ENCODE results near the gene KDSR. TPM values are rescaled to one million over a fixed set of nuclear protein-coding genes. Genes with fewer than 3 reads are reported as not detected.

The KDSR gene
- total RNA-seq, 1 donor from 2014 or later: 31.1 TPM

DNA sequence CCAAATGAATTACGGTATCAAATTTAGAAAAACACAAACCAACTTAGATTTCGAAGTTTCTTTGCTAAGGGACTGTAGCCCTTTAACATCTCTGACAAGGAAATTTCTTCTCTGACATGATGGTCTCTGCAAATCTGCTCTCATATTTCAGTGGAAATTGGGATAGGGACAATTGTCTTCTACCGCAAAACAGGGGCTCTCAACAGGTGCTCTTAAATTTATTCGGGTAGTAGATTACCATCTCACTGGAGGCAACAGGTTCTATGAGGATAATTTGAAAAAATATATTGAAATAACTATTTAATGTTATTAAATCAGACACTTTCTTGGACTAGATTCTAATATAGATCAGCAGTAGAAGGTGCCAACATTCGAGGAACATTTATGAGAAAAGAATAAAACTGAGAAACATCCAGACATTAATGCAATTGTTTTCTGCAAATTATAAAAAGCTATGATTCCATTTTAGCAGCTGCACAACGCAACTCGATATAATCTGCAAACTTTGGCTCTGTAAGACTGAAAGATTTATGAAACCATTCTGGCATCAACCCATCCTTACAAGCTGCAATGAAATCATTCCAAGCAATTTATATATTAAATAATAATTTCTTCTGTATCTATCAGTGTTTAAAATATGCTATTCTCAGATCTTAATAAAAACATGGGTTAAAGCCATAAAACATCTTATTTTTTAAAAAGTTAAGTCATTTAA, 37.4 kb downstream of the KDSR start:
- no peaks in the 10 kb centered on the region for H3K27me3 Mint-ChIP-seq (ENCODE audit: unreplicated experiment)
- no peaks in the 10 kb centered on the region for H3K9me3 Mint-ChIP-seq (ENCODE audit: unreplicated experiment)
- H3K4me1 Mint-ChIP-seq (ENCODE audit: low read depth, unreplicated experiment): no peaks in the 10 kb centered on the region
- H3K4me3 Mint-ChIP-seq (ENCODE audit: unreplicated experiment): no peak overlapping the region
- no peak overlapping the region for H3K27ac Mint-ChIP-seq (ENCODE audit: unreplicated experiment)
- DNase-seq: no peak
- peaks cover 3% of the 10 kb centered on the region for H3K36me3 Mint-ChIP-seq (ENCODE audit: unreplicated experiment)
- TF ChIP-seq, protein P1, sequence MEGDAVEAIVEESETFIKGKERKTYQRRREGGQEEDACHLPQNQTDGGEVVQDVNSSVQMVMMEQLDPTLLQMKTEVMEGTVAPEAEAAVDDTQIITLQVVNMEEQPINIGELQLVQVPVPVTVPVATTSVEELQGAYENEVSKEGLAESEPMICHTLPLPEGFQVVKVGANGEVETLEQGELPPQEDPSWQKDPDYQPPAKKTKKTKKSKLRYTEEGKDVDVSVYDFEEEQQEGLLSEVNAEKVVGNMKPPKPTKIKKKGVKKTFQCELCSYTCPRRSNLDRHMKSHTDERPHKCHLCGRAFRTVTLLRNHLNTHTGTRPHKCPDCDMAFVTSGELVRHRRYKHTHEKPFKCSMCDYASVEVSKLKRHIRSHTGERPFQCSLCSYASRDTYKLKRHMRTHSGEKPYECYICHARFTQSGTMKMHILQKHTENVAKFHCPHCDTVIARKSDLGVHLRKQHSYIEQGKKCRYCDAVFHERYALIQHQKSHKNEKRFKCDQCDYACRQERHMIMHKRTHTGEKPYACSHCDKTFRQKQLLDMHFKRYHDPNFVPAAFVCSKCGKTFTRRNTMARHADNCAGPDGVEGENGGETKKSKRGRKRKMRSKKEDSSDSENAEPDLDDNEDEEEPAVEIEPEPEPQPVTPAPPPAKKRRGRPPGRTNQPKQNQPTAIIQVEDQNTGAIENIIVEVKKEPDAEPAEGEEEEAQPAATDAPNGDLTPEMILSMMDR (IDR thresholded peaks at IDR 0.05; ENCODE audit: partially characterized antibody, unreplicated experiment): no peak

DNA sequence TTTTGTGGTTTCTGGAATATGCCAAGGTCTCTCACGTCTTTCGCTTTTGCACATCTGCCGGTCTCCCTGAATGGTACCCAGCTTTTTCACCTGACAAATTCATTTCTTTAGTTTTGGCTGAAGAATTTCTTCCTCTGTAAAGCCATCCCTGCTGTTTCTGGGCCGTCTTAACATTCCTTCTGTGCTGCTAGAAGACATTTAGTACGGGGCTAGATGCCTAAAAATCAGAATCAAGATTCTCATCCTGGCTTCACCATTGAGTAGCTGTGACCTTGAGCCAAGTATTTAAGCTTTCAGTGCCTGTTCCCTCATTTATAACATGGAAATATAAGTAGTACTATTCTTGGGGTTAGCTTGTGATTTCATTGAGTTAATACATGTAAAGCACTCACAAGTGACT, 41.0 kb downstream of the KDSR start:
- Mint-ChIP-seq H3K27me3 (ENCODE audit: unreplicated experiment) (peaks cover 2% of the 10 kb centered on the region), H3K36me3 (ENCODE audit: unreplicated experiment) (no peaks in the 10 kb centered on the region), H3K27ac (ENCODE audit: unreplicated experiment) (no peak overlapping the region), H3K9me3 (ENCODE audit: unreplicated experiment) (peaks cover 2% of the 10 kb centered on the region), H3K4me1 (ENCODE audit: low read depth, unreplicated experiment) (peaks cover 3% of the 10 kb centered on the region), H3K4me3 (ENCODE audit: unreplicated experiment) (no peak overlapping the region)
- TF ChIP-seq, protein P1 (IDR thresholded peaks at IDR 0.05; ENCODE audit: partially characterized antibody, unreplicated experiment): no peak
- DNase-seq: no peak

DNA sequence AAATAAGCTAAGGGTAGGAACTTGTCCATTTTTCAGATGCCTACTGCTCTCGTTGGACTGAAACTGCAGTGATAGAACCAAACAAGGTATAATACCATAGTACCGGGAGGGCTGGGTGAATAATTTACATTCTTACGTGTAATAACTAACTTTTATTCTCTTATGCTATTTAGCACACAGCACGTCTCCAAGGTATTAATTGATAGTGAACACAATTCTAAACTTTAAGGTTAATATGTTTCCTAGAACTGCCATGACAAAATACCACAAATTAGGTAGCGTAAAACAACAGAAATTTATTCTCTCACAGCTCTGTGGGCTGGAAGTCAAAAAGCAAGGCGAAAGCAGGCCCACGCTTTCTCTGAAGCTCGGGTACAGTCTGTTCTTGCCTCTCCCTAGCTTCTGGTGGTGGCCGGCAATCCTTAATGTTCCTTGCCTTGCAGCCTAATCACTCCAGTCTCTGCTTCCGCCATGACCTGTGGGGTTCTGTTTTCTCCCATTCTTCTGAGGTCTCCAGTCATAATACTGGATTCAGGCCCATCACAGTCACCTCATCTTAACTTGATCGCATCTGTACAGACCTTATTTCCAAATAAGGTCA, 41.8 kb downstream of the KDSR start:
- DNase-seq: no peak
- TF ChIP-seq, protein P1 (IDR thresholded peaks at IDR 0.05; ENCODE audit: partially characterized antibody, unreplicated experiment): no peak
- H3K36me3 Mint-ChIP-seq (ENCODE audit: unreplicated experiment): no peaks in the 10 kb centered on the region
- H3K9me3 Mint-ChIP-seq (ENCODE audit: unreplicated experiment): peaks cover 5% of the 10 kb centered on the region
- H3K4me1 Mint-ChIP-seq (ENCODE audit: low read depth, unreplicated experiment): peaks cover 3% of the 10 kb centered on the region
- no peak overlapping the region for H3K27ac Mint-ChIP-seq (ENCODE audit: unreplicated experiment)
- no peak overlapping the region for H3K4me3 Mint-ChIP-seq (ENCODE audit: unreplicated experiment)
- H3K27me3 Mint-ChIP-seq (ENCODE audit: unreplicated experiment): peaks cover 6% of the 10 kb centered on the region

DNA sequence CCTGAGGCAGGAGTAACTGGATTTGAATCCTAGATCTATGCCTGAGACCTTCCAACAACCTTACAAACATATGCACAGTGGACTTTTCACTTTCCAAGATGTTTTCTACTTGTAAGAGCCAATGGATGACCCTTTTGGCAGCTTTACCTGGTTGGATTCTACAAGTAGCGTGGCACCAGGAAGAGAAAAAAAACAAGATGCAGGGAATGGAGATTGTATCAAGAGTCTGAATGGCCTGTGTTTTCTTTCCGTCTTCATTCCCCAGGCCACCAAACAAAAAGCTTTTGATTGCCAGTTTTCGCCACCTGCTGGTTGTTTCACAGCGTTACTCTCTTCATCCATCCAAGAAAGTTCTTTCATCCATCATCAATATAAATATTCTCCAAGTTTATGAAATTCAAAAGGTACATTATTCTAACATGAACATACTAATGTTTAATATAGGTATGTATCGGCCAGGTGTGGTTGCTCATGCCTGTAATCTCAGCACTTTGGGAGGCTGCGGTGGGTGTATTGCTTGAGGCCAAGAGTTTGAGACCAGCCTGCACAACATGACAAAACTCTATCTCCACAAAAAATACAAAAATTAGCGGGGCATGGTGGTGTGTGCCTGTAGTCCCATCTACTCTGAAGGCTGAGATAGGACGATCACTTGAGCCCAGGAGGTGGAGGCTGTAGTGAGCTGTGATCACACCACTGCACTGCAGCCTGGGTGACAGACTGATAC, 43.9 kb downstream of the KDSR start:
- H3K9me3 Mint-ChIP-seq (ENCODE audit: unreplicated experiment): peaks cover 16% of the 10 kb centered on the region
- TF ChIP-seq, protein P1 (IDR thresholded peaks at IDR 0.05; ENCODE audit: partially characterized antibody, unreplicated experiment): peak; percentile 85
- H3K27me3 Mint-ChIP-seq (ENCODE audit: unreplicated experiment): peaks cover 15% of the 10 kb centered on the region
- peaks cover 8% of the 10 kb centered on the region for H3K4me1 Mint-ChIP-seq (ENCODE audit: low read depth, unreplicated experiment)
- DNase-seq: peak; percentile 32
- H3K4me3 Mint-ChIP-seq (ENCODE audit: unreplicated experiment): no peak overlapping the region
- H3K36me3 Mint-ChIP-seq (ENCODE audit: unreplicated experiment): no peaks in the 10 kb centered on the region
- H3K27ac Mint-ChIP-seq (ENCODE audit: unreplicated experiment): no peak overlapping the region
